Endodermal cell (in vitro differentiated cells): ENCODE measurements around the gene HLA-DMB. TPM values are rescaled to one million over a fixed set of nuclear protein-coding genes. Genes with fewer than 3 reads are reported as not detected.

ENCODE experiments used
- DNase-seq: peaks from one replicate; pipeline ENCODE4 v3.0.0-alpha.2; 2017
- H3K27ac ChIP-seq: 2 replicates; pipeline ENCODE4 v1.5.1; 2013; ENCODE audit warnings: mild to moderate bottlenecking, low read depth, low read length, moderate library complexity
- H3K27me3 ChIP-seq: 2 replicates; pipeline ENCODE4 v1.6.1; 2013; ENCODE audit warnings: mild to moderate bottlenecking, low read length, moderate library complexity; ENCODE audit not compliant: insufficient read depth, control insufficient read depth, poor library complexity, severe bottlenecking
- H3K36me3 ChIP-seq: 2 replicates; pipeline ENCODE4 v1.7.0; 2013; ENCODE audit warnings: mild to moderate bottlenecking, low read length, moderate library complexity; ENCODE audit not compliant: control insufficient read depth, insufficient read depth
- H3K4me1 ChIP-seq: one replicate; pipeline ENCODE4 v1.7.0; 2013; ENCODE audit warnings: low read length; ENCODE audit not compliant: control insufficient read depth, insufficient read depth
- H3K4me3 ChIP-seq: 2 replicates; pipeline ENCODE4 v1.5.1; 2013; ENCODE audit warnings: mild to moderate bottlenecking, low read length, moderate library complexity
- H3K9ac ChIP-seq: 2 replicates; pipeline ENCODE4 v1.6.1; 2013; ENCODE audit warnings: mild to moderate bottlenecking, low read length, moderate library complexity; ENCODE audit not compliant: poor library complexity, severe bottlenecking; ENCODE audit errors: extremely low read depth
- H3K9me3 ChIP-seq: 2 replicates; pipeline ENCODE4 v1.6.1; 2013; ENCODE audit warnings: mild to moderate bottlenecking, low read length, moderate library complexity; ENCODE audit not compliant: control insufficient read depth
- H3K27ac Mint-ChIP-seq: 2 replicates; pipeline ENCODE4 v1.8.0; 2020; ENCODE audit warnings: mixed read lengths
- H3K27me3 Mint-ChIP-seq: 2 replicates; pipeline ENCODE4 v1.8.0; 2021; ENCODE audit warnings: mild to moderate bottlenecking, mixed read lengths; ENCODE audit not compliant: insufficient read depth
- H3K36me3 Mint-ChIP-seq: 2 replicates; pipeline ENCODE4 v1.8.0; 2020; ENCODE audit warnings: low read depth, mixed read lengths
- H3K4me1 Mint-ChIP-seq: 2 replicates; pipeline ENCODE4 v1.8.0; 2020; ENCODE audit warnings: mixed read lengths
- H3K4me3 Mint-ChIP-seq: 2 replicates; pipeline ENCODE4 v1.8.0; 2020; ENCODE audit warnings: mild to moderate bottlenecking, moderate library complexity, mixed read lengths
- H3K9me3 Mint-ChIP-seq: 2 replicates; pipeline ENCODE4 v1.8.0; 2020; ENCODE audit warnings: mild to moderate bottlenecking, mixed read lengths
- CTCF ChIP-seq: fragments of 200-600 bp; sonication (generic); conservative IDR thresholded peaks from 2 replicates; pipeline ENCODE4 v1.5.0; 2021; ENCODE audit warnings: antibody characterized with exemption, mild to moderate bottlenecking
- WGBS, 2 experiments: methylation state at CpG; one replicate each; pipeline versions ENCODE4 v1.1.5 to v1.1.7; 2013; ENCODE audit warnings: missing lambda C conversion rate in 2 of 2, mixed read lengths in 1 of 2; ENCODE audit not compliant: insufficient coverage in 1 of 2, insufficient read length in 1 of 2; 5-methylcytosine and 5-hydroxymethylcytosine counted together
- total RNA-seq, 2 donors: library from RNA; stranded (reverse); fragmentation: NEBNext Ultra II Directional in 1 of 2; extraction: Animal tissue kit (Norgen Biotek cat#: 25700) in 1 of 2; gene quantifications; 2 replicates in 1 of 2; 3 replicates in 1 of 2; pipeline ENCODE4 v1.2.1, GENCODE V29; 2021

Gene HLA-DMB
- total RNA-seq, 2 donors from 2014 or later = 0.24 to 1.8 TPM

- Histone ChIP-seq H3K27ac (no peak overlapping the region), H3K4me3 (no peak overlapping the region), H3K9ac (no peak overlapping the region), H3K36me3 (no peaks in the 10 kb centered on the region), H3K4me1 (no peaks in the 10 kb centered on the region), H3K9me3 (no peaks in the 10 kb centered on the region), H3K27me3 (peaks cover 22% of the 10 kb centered on the region)
- Mint-ChIP-seq H3K4me3 (no peak overlapping the region), H3K4me1 (no peaks in the 10 kb centered on the region), H3K9me3 (no peaks in the 10 kb centered on the region), H3K36me3 (no peaks in the 10 kb centered on the region), H3K27me3 (peaks cover 18% of the 10 kb centered on the region), H3K27ac (no peak overlapping the region)
- TF ChIP-seq CTCF = no peak
- 88% methylated on average over 1 of the region's 2 CpGs; no CpG with 5 or more reads in 1 of the 2 experiments for WGBS, 2 experiments
- no peak for DNase-seq
Observed at GRCh38 chr6:32920715-32921114, 20.1 kb downstream of the HLA-DMB start.

GRCh38 chr6:32912951-32913350 is 27.9 kb downstream of the HLA-DMB start:
- Mint-ChIP-seq H3K9me3 (no peaks in the 10 kb centered on the region), H3K27me3 (peaks cover 46% of the 10 kb centered on the region), H3K27ac (no peak overlapping the region), H3K4me1 (no peaks in the 10 kb centered on the region), H3K4me3 (no peak overlapping the region), H3K36me3 (no peaks in the 10 kb centered on the region)
- 70% methylated on average over 1 of the region's 1 CpG; no CpG with 5 or more reads in 1 of the 2 experiments for WGBS, 2 experiments
- Histone ChIP-seq H3K9me3 (no peaks in the 10 kb centered on the region), H3K4me3 (no peak overlapping the region), H3K36me3 (no peaks in the 10 kb centered on the region), H3K27ac (no peak overlapping the region), H3K4me1 (no peaks in the 10 kb centered on the region), H3K9ac (no peak overlapping the region), H3K27me3 (peaks cover 44% of the 10 kb centered on the region)
- DNase-seq = no peak
- TF ChIP-seq CTCF = no peak

GRCh38 chr6:32908897-32909296 is 31.9 kb downstream of the HLA-DMB start:
- Mint-ChIP-seq H3K9me3 (no peaks in the 10 kb centered on the region), H3K4me1 (no peaks in the 10 kb centered on the region), H3K36me3 (no peaks in the 10 kb centered on the region), H3K4me3 (no peak overlapping the region), H3K27me3 (peaks cover 36% of the 10 kb centered on the region), H3K27ac (no peak overlapping the region)
- no peak for TF ChIP-seq CTCF
- Histone ChIP-seq H3K4me1 (no peaks in the 10 kb centered on the region), H3K4me3 (no peak overlapping the region), H3K9ac (no peak overlapping the region), H3K9me3 (no peaks in the 10 kb centered on the region), H3K27ac (no peak overlapping the region), H3K36me3 (no peaks in the 10 kb centered on the region), H3K27me3 (peaks cover 40% of the 10 kb centered on the region)
- DNase-seq = no peak
- 94% methylated on average over 2 of the region's 2 CpGs; no CpG with 5 or more reads in 1 of the 2 experiments for WGBS, 2 experiments
